SH-SY5Y (cell line): ENCODE data around the gene SLC16A8.

ENCODE experiments used
- GATA2 ChIP-seq: IDR thresholded peaks from 2 replicates; pipeline ENCODE4 v1.6.1; 2011; ENCODE audit warnings: mild to moderate bottlenecking, low read depth, low read length
- GATA3 ChIP-seq: IDR thresholded peaks from 2 replicates; pipeline ENCODE4 v1.6.1; 2011; ENCODE audit warnings: low read depth, mild to moderate bottlenecking, low read length, moderate library complexity

DNA sequence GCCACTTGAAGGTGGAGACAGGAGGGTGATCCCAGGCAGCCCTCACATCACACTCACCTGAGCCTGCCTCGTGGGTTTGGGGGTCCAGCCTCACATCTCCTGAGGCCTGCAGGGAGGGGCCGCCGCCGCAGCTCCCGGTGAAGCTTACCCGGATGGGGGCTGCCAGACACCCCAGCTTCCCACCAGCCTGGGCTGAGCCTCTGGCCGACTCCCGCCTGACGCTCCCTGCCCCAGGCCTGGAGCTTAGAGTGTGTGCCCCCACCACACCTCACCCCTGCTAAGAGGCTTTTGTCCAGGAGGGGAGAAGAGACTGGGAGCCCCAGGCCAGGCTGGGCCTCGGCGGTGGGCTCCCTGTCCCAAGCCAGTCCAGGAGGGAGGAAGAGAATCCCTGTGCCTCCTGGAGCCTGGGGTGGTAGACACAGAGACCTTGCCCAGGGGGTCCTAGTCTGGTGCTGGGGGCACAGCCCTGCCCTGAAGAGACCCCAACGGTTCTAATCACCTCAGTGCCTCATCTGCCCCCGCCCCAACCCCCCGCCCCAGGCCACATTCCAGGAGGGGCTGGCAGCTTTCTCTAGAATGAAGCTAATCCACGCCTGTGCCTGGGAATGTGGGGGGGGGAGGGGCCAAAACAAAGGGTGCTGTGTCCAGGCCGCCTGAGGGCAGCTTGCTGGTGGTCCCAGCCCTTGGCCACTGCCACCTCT is at the start of gene SLC16A8:
- no peak for TF ChIP-seq GATA3
- TF ChIP-seq GATA2 = no peak
